ENCODE results near the gene PIK3CA.
A peak's percentile ranks its signal among the peaks of the same experiment; 100 is the strongest.
"Not testable (repeated sequence)": the region's sequence is repeated elsewhere in the genome, so short reads cannot be mapped to it uniquely, and the experiment has no call there.

The PIK3CA gene

GRCh38 chr3:179147873-179148615 lies at the start of gene PIK3CA:
Gene PIK3CA (plus strand): TSS chr3:179148357. CDS start chr3:179198826, 50,469 bp downstream.
- peak; percentile 91 for DNase-seq

DNA sequence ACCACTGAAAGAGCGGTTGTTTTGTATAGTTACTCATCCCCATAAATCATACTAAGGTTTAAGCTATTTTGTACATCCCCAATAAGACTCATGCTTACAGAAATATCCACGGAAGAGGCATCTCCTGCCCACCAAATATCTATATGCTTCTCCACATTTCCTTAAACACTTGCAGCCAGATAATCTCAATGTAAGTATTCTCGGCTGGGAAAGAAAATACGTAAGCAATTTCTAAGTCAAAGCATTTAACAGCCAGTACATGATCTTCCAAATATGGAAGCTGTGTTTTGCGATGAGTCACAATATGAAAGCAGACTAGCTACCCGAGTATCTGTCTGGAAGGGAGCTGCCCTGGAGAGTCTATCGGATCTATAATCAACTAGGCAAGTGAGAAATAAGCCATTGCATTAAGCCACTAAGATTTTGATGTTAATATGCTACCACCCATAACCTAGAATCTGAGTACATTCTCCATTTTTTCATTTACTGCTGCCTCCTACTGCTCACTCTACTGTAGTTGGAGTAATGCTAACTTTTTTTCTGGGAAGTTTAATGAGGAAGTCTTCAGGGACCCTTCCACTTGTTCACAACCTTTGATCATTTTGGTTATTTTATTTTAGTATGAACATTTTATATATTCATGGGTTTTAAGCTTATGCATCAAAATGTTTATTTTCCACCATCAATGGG lies 49.6 kb upstream of the PIK3CA start:
- DNase-seq = no peak

DNA sequence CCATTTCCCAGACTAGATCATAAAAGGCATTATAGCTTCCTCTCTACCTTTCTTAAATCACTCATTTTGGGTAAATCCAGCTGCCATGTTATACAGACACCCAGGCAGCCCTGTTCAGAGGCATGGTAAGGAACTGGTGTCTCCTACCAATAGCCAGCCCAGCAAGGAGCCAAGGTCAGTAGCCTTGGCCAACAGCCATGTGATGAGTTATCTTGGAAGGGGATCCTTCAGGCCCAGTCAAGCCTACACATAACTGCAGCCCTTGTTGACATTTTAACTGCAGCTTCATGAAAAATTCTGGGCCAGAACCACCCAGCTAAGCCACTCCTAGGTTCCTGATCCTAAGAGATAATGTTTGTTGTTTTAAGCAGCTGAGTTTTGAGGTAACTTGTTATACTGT lies 47.5 kb upstream of the PIK3CA start:
- DNase-seq = no peak

DNA sequence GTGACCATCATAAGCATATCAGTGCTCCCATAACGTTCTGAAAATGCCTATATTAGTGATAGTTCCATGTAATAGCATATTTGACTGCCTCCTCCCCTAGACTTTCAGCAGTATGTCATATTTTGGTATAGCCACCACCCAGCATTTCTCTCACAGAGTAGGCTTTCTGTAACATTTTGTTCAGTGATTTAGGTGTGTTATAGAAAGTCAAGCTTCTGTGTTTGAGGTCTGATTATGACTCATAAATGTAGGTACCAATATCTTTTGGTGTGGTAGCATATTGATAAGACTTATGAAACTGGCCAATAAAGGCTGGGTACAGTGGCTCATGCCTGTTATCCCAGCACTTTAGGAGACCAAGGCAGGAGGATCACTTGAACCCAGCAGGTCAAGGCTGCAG lies 42.3 kb upstream of the PIK3CA start:
- no peak for DNase-seq

GRCh38 chr3:179107617-179108016 lies 40.5 kb upstream of the PIK3CA start:
- DNase-seq = no peak

DNA sequence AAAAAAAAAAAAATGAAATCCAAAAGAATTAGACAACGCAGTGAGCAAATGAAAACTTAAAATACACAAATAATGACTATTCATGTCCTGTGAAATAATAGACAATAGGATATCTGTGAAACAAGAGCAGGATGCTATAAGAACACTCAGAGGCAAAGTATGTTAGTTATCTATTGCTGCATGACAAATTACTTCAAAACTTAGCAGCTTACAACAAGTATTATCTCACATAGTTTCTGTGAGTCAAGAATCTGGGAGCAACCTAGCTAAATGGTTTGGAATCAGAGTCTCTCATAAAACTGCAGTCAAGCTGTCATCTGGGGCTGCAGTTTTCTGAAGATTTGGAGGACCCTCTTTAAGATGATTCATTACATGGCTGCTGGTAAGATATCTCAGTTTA lies 40.1 kb upstream of the PIK3CA start:
- no peak for DNase-seq

- no peak for DNase-seq
These were observed 34.3 kb upstream of the PIK3CA start for GRCh38 chr3:179113903-179114302.

DNA sequence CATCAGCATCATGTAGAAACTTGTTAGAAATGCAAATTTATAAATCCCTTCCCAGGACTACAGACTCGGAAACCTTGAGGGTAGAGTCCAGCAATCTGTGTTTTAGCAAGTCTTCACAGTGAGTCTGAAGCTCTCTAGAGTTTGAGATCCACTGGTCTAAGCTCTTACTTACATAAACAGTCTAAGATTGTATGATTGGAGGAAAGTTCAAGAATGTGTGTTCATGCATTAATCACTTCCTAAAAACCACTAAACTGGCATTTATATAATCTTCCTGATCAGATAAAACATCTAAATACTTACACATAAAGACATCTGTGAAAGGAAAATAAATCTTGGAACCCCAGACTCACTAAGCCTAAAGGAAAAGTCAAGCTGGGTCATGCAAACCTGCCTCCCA lies 32.7 kb upstream of the PIK3CA start:
- not testable (repeated sequence) for DNase-seq

DNA sequence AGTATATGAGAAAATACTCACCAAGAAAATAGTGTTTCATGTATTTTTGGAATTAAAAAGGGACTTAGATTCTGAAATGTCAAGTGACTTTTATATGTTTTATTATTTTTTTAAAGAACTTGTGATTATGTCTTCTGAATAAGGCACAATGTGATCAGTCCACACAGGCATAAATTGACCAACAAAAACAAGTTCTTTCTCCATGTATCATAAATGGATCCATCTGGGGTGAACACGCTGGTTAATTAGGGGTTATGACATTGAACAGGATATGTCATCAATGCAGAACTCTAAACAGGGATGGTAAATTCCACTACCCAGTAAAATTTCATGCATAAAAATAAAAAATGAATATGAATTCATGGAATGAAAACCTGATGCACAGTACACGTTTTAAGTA lies 31.3 kb upstream of the PIK3CA start:
- no peak for DNase-seq

- DNase-seq = not testable (repeated sequence)
These were observed 15.8 kb upstream of the PIK3CA start for GRCh38 chr3:179132191-179132890.

GRCh38 chr3:179133575-179133974 lies 14.6 kb upstream of the PIK3CA start:
- no peak for DNase-seq

DNA sequence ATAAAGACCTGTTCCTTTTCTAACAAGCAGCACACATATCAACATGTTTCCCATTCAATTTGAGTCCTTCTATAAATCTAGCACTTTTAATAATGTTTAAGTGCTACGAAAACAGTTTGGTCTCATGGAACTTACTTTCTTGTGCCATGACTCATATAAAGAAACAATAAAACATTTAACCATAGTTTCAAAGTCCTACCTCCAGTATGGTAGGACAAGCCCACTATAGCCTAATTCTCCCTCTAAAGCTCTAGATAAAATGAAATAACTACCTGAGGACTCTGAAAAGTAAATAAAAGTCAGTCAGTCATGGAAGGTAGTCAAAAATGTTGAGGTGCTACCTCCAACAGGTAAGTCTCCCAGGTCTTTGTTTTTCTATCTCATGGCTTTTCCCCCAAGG lies 12.0 kb upstream of the PIK3CA start:
- DNase-seq = no peak

DNA sequence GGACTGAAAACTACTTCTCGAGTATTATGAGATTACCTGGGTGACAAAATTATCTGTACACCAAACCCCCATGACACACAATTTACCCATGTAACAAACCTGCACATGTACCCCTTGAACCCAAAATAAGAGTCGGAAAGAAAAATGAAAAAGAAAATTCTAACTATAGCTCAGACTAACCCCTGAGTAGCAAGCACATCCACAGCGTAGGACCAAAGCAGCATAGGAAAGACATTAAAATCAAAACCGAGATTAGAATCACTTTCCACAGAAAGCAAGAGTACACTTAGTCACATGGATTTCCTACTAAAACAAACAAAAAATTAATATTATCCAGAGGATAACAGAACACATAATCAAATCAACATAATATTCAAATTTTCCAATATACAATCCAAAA lies 6.3 kb upstream of the PIK3CA start:
- no peak for DNase-seq

- DNase-seq = no peak
These were observed 1.1 kb upstream of the PIK3CA start for GRCh38 chr3:179146911-179147513.

GRCh38 chr3:179147514-179147872 lies 664 bp upstream of the PIK3CA start:
- no peak for DNase-seq

- no peak for DNase-seq
These were observed 654 bp downstream of the PIK3CA start for GRCh38 chr3:179148616-179149405.

- DNase-seq = no peak
These were observed 1.3 kb downstream of the PIK3CA start for GRCh38 chr3:179149406-179149867.

DNA sequence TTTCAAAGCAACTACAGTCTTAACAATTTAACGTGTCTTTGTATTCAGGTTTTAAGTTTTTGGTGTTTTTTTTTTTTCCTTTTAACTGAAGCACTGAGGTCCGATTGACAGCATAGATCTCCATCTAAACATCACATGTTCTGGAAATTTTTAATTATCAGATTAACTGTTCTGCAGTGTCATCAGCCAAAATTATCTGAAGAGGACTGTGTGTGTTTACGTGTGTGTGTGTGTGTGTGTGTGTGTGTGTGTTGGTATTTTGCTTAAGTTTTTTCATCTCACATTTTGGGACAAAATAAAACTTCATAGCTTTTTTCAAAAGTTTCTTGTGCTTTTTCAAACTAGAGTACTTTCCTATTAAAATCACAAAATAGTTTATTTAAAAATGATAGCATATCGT lies 1.8 kb downstream of the PIK3CA start:
- DNase-seq = no peak

DNA sequence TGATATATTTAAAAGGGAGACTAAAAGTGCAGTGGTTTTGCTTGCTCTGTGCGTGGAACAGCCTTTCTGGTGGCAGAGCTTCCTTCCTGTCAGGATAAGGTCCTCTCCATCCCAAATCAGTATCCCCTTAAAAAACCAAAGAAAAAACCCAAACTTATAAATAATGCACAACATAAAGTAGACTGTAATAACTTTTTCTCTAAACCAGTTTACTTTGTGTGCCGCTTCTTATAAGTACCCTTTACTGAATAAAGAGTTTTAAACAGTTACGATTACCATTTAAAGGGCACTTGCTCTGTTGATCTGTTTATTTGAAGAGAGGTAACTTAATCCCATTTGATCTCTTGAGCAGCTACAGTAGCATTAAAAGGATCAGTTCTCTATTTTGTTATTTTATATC lies 2.5 kb downstream of the PIK3CA start:
- no peak for DNase-seq

DNA sequence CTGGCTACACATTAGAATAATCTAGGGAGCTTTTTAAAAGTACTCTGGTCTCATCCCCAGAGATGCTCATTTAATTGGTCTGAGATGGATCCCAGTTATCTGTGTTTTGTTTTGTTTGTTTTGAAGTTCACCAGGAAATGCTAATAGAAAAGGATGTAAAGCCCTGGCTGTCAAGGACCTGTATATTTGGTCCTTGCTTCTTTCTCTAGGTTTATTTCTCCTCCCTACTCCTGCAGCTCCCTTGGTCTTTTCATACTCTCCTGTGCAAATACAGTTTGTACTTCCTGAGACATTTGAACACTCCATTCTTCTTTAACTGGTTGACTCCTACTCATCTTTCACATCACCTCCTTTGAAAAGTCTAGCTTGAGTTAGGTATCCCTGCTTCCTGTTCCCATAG lies 3.3 kb downstream of the PIK3CA start:
- DNase-seq = no peak

DNA sequence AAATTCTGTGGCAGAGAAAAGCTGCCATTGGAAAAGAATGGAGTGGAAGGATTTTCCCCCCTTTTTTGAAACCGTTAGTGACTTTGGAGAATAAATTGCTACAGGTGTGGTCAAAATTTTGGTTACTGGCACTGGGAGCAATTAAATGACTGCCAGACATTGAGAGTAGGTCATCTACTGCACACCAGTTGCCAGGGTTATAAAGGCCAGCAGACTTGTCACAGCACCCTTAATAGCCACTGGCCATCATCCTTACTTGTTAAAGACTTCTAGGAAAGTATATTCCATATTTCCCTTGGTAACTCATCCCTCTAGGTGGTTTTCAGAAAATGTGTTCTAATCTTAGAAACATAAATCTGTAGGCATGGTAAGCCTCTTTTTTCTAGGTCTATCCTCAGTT lies 8.0 kb downstream of the PIK3CA start:
- no peak for DNase-seq

DNA sequence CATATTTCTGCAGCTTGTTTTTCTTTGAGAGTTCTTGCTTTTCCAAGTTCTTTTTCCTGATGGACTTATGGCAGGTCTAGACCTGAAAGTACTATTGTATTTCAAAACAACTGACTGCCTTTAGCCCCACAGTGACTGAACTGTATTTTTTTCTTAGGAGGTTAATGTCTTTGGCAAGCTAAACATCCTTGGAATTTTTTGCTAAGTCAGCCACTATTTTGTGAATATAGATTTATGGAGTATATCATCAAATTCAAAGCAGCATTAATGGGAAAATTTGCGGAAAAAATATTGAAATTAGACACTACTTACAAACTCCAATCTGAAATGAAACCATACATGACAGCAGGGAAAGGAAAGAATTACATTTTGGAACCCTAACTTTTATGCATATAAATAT lies 8.6 kb downstream of the PIK3CA start:
- no peak for DNase-seq

Measured in GOT3 (cell line).